Psoas muscle (tissue), 8 donors: ENCODE results near the gene BCL11B. TPM values are rescaled to one million over a fixed set of nuclear protein-coding genes. Genes with fewer than 3 reads are reported as not detected.

Experiments
- ATAC-seq, 4 donors: fragments of 200-7000 bp; cut with Tn5 transposase; one replicate each; pipeline ENCODE4 v1.9.1; 2020; ENCODE audit warnings: moderate library complexity in 3 of 4, mild to moderate bottlenecking in 2 of 4
- DNase-seq, 2 donors: peaks; one replicate each; pipeline ENCODE4 v3.0.0-alpha.2; 2020
- H3K27ac ChIP-seq: fragments of 200-600 bp; one replicate; pipeline ENCODE4 v1.8.0; 2022
- H3K27me3 ChIP-seq, 3 donors: fragments of 200-600 bp in 1 of 3; one replicate each; pipeline versions ENCODE4 v1.6.1 to v1.8.0; 2013 to 2022; ENCODE audit warnings: low read length in 2 of 3, mild to moderate bottlenecking in 2 of 3, moderate library complexity in 1 of 3; ENCODE audit not compliant: insufficient read depth in 3 of 3
- H3K36me3 ChIP-seq, 2 donors: fragments of 200-600 bp in 1 of 2; one replicate each; pipeline versions ENCODE4 v1.6.1 to v1.8.0; 2013 to 2022; ENCODE audit warnings: low read depth in 1 of 2, mild to moderate bottlenecking in 1 of 2, moderate library complexity in 1 of 2; ENCODE audit not compliant: insufficient read depth in 1 of 2
- H3K4me1 ChIP-seq: fragments of 200-600 bp; one replicate; pipeline ENCODE4 v1.8.0; 2022
- H3K4me3 ChIP-seq: fragments of 200-600 bp; one replicate; pipeline ENCODE4 v1.8.0; 2022; ENCODE audit warnings: mild to moderate bottlenecking
- H3K9me3 ChIP-seq: fragments of 200-600 bp; one replicate; pipeline ENCODE4 v1.8.0; 2022
- CTCF ChIP-seq: fragments of 200-600 bp; IDR thresholded peaks from one replicate; pipeline ENCODE4 v1.8.0; 2022; ENCODE audit warnings: antibody characterized with exemption
- WGBS, 3 donors: extraction: QIAGEN DNeasy Blood & Tissue Kit; methylation state at CpG; one replicate each; pipeline versions ENCODE4 v1.1.6 to v1.1.7; 2013; 5-methylcytosine and 5-hydroxymethylcytosine counted together
- intact Hi-C, 2 donors: fragments of 100-400 bp; cut with DNase I; formaldehyde crosslinking; loops; one replicate each; pipeline versions ENCODE4 v1.11.0 to v1.14.2; 2022
- polyA plus RNA-seq, 3 donors: library from polyadenylated mRNA; stranded (reverse); fragments of 200-250 nt; gene quantifications; one replicate each; pipeline ENCODE4 v1.2.3, GENCODE V29; 2013
- total RNA-seq, 4 donors: library from RNA; stranded (reverse); fragmentation: NEBNext Ultra II Directional in 2 of 4; extraction: Animal tissue kit (Norgen Biotek cat#: 25700) in 2 of 4; gene quantifications; one replicate each; pipeline versions ENCODE4 v1.2.1 to v1.2.4, GENCODE V29; 2021 to 2023
- donor health status: healthy with polysubstance abuse.
- donor health status: DM: no; HTN: no; CAD: no; lungs with moderate emphysema.
- donor health status: Bipolar disorder and iron deficiency.
- donor health status: healthy.
- donor health status: DM: yes; HTN: yes; CAD: no.
- donor health status: DM: no; HTN: no; CAD: no.
- donor health status: DM: no; HTN: no; CAD: no.
- donor health status: DM: yes; HTN: yes; CAD: no.

The BCL11B gene
- total and polyA plus RNA-seq, 7 donors = 0.01 to 0.34 (median 0.15) TPM; not detected in 2

- no peak overlapping the region for H3K4me3 ChIP-seq
- 54 to 59% (median 57%) methylated on average over 7 of the region's 7 CpGs for WGBS, 3 donors
- no peaks in the 10 kb centered on the region for H3K36me3 ChIP-seq
- no peak for ATAC-seq
- TF ChIP-seq CTCF = no peak
- H3K4me1 ChIP-seq = no peaks in the 10 kb centered on the region
- intact Hi-C loops = no loop called here
- peaks cover 0 to 22% (median 6%) of the 10 kb centered on the region in 3 donors for H3K27me3 ChIP-seq
- no peaks in the 10 kb centered on the region for H3K9me3 ChIP-seq
- no peak for DNase-seq
- no peak overlapping the region for H3K27ac ChIP-seq
These were observed 32.3 kb downstream of the BCL11B start for GRCh38 chr14:99239661-99240092.

GRCh38 chr14:99238216-99238615, 33.8 kb downstream of the BCL11B start:
- DNase-seq = no peak
- H3K36me3 ChIP-seq = no peaks in the 10 kb centered on the region
- H3K27me3 ChIP-seq = peaks cover 0 to 21% (median 6%) of the 10 kb centered on the region in 3 donors
- WGBS, 3 donors = 68 to 88% (median 77%) methylated on average over 6 of the region's 6 CpGs
- H3K9me3 ChIP-seq = peaks cover 5% of the 10 kb centered on the region
- H3K27ac ChIP-seq = no peak overlapping the region
- H3K4me1 ChIP-seq = no peaks in the 10 kb centered on the region
- H3K4me3 ChIP-seq = no peak overlapping the region
- TF ChIP-seq CTCF = no peak
- intact Hi-C loops = no loop called here
- no peak for ATAC-seq

- 76 to 83% (median 78%) methylated on average over 7 of the region's 7 CpGs for WGBS, 3 donors
- Histone ChIP-seq H3K36me3 (no peaks in the 10 kb centered on the region), H3K9me3 (peaks cover 5% of the 10 kb centered on the region), H3K27me3 (peaks cover 0 to 21% (median 8%) of the 10 kb centered on the region in 3 donors), H3K4me3 (no peak overlapping the region), H3K4me1 (no peaks in the 10 kb centered on the region), H3K27ac (no peak overlapping the region)
- TF ChIP-seq CTCF = no peak
- intact Hi-C loops = no loop called here
- DNase-seq (no peak), ATAC-seq (no peak)
These were observed 34.7 kb downstream of the BCL11B start for GRCh38 chr14:99237288-99237687.

GRCh38 chr14:99236386-99237138, 35.4 kb downstream of the BCL11B start:
- H3K4me1 ChIP-seq = no peaks in the 10 kb centered on the region
- no peak overlapping the region for H3K27ac ChIP-seq
- TF ChIP-seq CTCF = no peak
- ATAC-seq (no peak), DNase-seq (no peak)
- peaks cover 5% of the 10 kb centered on the region for H3K9me3 ChIP-seq
- 70 to 73% (median 70%) methylated on average over 9 of the region's 9 CpGs for WGBS, 3 donors
- H3K27me3 ChIP-seq = peaks cover 0 to 21% (median 10%) of the 10 kb centered on the region in 3 donors
- intact Hi-C loops = no loop called here
- H3K4me3 ChIP-seq = no peak overlapping the region
- H3K36me3 ChIP-seq = no peaks in the 10 kb centered on the region
